SU-DHL-6 (cell line): ENCODE data around the gene TAS2R1.

Source experiments
- H2AFZ ChIP-seq: fragments of 200-600 bp; sonication (generic); 2 replicates; pipeline ENCODE4 v1.6.1; 2014; ENCODE audit warnings: low read depth, mild to moderate bottlenecking, moderate library complexity, mixed read lengths, antibody characterized with exemption, low read length; ENCODE audit not compliant: severe bottlenecking
- H3F3A ChIP-seq: fragments of 200-600 bp; shearing (Covaris generic); 2 replicates; pipeline ENCODE4 v1.6.0; 2016; ENCODE audit warnings: antibody characterized with exemption, mild to moderate bottlenecking; ENCODE audit not compliant: insufficient read depth
- H3K27ac ChIP-seq: fragments of 200-600 bp; sonication (generic); 2 replicates; pipeline ENCODE4 v1.5.1; 2016; ENCODE audit warnings: low read depth, mild to moderate bottlenecking, low read length, moderate library complexity, mixed read lengths
- H3K27me3 ChIP-seq: fragments of 200-600 bp; sonication (generic), shearing (Covaris generic); 2 replicates; pipeline ENCODE4 v1.6.0; 2014; ENCODE audit warnings: mild to moderate bottlenecking, low read length
- H3K36me3 ChIP-seq: fragments of 200-600 bp; sonication (generic); 2 replicates; pipeline ENCODE4 v1.6.1; 2014; ENCODE audit warnings: mild to moderate bottlenecking, low read length, mixed read lengths
- H3K4me2 ChIP-seq: fragments of 300-600, 200-600 bp; shearing (Covaris generic), sonication (generic); 2 replicates; pipeline ENCODE4 v1.6.0; 2014; ENCODE audit warnings: low read length, low read depth, mild to moderate bottlenecking; ENCODE audit not compliant: poor library complexity, severe bottlenecking
- H3K4me3 ChIP-seq: fragments of 200-600 bp; sonication (generic); 2 replicates; pipeline ENCODE4 v1.5.1; 2014; ENCODE audit warnings: antibody characterized with exemption, low read length, mild to moderate bottlenecking, mixed read lengths; ENCODE audit not compliant: insufficient read depth, poor library complexity, severe bottlenecking
- H3K79me2 ChIP-seq: fragments of 200-600 bp; sonication (generic); 2 replicates; pipeline ENCODE4 v1.6.1; 2014; ENCODE audit warnings: mild to moderate bottlenecking, low read length, moderate library complexity; ENCODE audit not compliant: insufficient read depth
- H3K9ac ChIP-seq: fragments of 200-600 bp; sonication (generic); 2 replicates; pipeline ENCODE4 v1.7.0; 2014; ENCODE audit warnings: mild to moderate bottlenecking, low read length
- H3K9me2 ChIP-seq: fragments of 200-600 bp; sonication (generic); replicated peaks from 2 replicates; pipeline ENCODE4 v1.6.1; 2014; ENCODE audit warnings: low read length; ENCODE audit not compliant: insufficient read depth
- H3K9me3 ChIP-seq: fragments of 200-600 bp; sonication (generic); 2 replicates; pipeline ENCODE4 v1.6.1; 2014; ENCODE audit warnings: low read length, mixed read lengths; ENCODE audit not compliant: insufficient read depth
- H4K20me1 ChIP-seq: fragments of 200-600 bp; sonication (generic); 2 replicates; pipeline ENCODE4 v1.6.1; 2014; ENCODE audit warnings: low read depth, mild to moderate bottlenecking, antibody characterized with exemption, low read length, moderate library complexity, mixed read lengths
- EZH2phosphoT487 ChIP-seq: fragments of 200-600 bp; sonication (generic), shearing (Covaris generic); conservative IDR thresholded peaks from 2 replicates; pipeline ENCODE4 v1.6.1; 2018; ENCODE audit warnings: mild to moderate bottlenecking, antibody characterized with exemption, low read length, moderate library complexity, mixed read lengths
- TF ChIP-seq, protein P1 (sequence below): fragments of 200-600 bp; sonication (generic); IDR thresholded peaks from one replicate; pipeline ENCODE4 v1.5.1; 2017; ENCODE audit warnings: antibody characterized with exemption, mild to moderate bottlenecking, low read length, moderate library complexity; ENCODE audit not compliant: insufficient read depth, poor library complexity, severe bottlenecking

The TAS2R1 gene

DNA sequence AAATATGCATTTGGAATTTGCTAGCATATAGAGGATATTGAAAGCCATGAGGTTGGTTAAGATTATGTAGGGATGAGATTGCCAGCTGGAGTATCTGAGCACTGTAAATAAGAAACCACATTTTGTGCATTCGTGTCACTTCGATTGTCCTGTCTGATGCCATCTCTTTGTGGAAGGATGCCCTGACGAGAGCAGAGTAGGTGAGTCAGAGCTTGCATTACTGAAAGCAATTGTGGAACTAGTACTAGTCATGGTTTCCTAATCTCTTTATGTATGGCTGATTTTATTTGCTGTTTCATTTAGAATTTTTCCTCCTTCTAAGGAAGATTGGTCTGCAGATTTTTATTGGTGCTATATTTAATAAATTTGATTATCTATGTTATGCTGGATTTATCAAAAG lies 14.5 kb upstream of the TAS2R1 start:
- Histone ChIP-seq H2AFZ (no peak overlapping the region), H3F3A (no peaks in the 10 kb centered on the region), H3K9ac (no peak overlapping the region), H3K36me3 (no peaks in the 10 kb centered on the region), H3K4me3 (no peak overlapping the region), H3K4me2 (no peak overlapping the region), H3K9me3 (no peaks in the 10 kb centered on the region), H3K27ac (no peak overlapping the region), H3K79me2 (no peaks in the 10 kb centered on the region), H4K20me1 (no peaks in the 10 kb centered on the region), H3K27me3 (no peaks in the 10 kb centered on the region), H3K9me2 (no peaks in the 10 kb centered on the region)
- TF ChIP-seq, protein P1, sequence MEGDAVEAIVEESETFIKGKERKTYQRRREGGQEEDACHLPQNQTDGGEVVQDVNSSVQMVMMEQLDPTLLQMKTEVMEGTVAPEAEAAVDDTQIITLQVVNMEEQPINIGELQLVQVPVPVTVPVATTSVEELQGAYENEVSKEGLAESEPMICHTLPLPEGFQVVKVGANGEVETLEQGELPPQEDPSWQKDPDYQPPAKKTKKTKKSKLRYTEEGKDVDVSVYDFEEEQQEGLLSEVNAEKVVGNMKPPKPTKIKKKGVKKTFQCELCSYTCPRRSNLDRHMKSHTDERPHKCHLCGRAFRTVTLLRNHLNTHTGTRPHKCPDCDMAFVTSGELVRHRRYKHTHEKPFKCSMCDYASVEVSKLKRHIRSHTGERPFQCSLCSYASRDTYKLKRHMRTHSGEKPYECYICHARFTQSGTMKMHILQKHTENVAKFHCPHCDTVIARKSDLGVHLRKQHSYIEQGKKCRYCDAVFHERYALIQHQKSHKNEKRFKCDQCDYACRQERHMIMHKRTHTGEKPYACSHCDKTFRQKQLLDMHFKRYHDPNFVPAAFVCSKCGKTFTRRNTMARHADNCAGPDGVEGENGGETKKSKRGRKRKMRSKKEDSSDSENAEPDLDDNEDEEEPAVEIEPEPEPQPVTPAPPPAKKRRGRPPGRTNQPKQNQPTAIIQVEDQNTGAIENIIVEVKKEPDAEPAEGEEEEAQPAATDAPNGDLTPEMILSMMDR, result no peak
- TF ChIP-seq EZH2phosphoT487, result no peak

DNA sequence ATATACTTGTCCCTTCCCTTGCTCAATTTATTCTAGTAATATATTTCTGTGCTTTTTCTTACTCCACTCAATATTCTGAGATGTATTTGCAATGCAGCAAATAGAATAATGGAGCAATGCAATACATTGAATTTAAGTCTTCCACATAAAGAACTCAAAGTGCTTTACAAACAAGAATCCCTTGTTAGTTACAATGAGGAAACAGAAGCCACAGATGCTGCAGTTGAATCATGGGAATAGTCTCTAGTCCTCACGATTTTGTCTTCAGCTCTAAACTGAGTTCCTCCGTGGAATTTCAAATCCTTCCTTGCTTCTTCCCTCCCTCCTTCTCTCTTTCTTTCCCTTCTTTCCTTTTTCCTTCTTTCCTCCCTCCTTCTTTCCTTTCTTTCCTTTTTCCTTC lies 12.5 kb upstream of the TAS2R1 start:
- no peaks in the 10 kb centered on the region for H3K9me2 ChIP-seq
- TF ChIP-seq, protein P1, result no peak
- TF ChIP-seq EZH2phosphoT487, result no peak
- no peaks in the 10 kb centered on the region for H3K9me3 ChIP-seq
- H4K20me1 ChIP-seq, result no peaks in the 10 kb centered on the region
- no peak overlapping the region for H3K4me2 ChIP-seq
- no peak overlapping the region for H3K27ac ChIP-seq
- H3K79me2 ChIP-seq, result no peaks in the 10 kb centered on the region
- H3F3A ChIP-seq, result no peaks in the 10 kb centered on the region
- H2AFZ ChIP-seq, result no peak overlapping the region
- H3K27me3 ChIP-seq, result no peaks in the 10 kb centered on the region
- no peak overlapping the region for H3K4me3 ChIP-seq
- no peaks in the 10 kb centered on the region for H3K36me3 ChIP-seq
- no peak overlapping the region for H3K9ac ChIP-seq

DNA sequence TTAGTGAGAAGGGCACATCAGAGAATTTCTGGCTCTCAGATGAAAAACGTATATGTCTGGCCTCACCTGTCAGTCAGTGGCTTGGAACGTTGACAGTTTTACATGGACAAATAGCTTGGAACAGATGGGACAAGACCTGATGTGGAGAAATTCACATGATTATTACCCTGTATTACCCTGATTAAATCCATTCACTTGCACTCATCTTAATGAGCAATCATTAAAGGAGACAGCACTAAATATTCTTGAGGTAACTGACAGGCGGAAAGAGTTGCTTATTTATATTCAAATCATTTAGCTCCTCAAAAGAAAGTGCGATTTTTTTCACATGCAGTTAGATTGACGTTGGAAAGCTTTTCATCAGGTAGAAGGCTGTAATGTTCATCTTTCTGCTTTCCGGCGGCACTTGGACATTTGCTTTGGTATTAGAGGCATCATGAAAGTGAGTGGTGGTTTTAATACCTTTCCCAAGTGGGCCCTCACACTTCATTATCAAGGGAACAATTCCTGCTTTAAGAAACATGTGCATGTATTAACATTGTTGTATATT lies 11.7 kb upstream of the TAS2R1 start:
- Histone ChIP-seq H3K4me2 (no peak overlapping the region), H3K27me3 (no peaks in the 10 kb centered on the region), H2AFZ (no peak overlapping the region), H3K79me2 (no peaks in the 10 kb centered on the region), H3K4me3 (no peak overlapping the region), H3K9ac (no peak overlapping the region), H3K9me3 (no peaks in the 10 kb centered on the region), H3K9me2 (no peaks in the 10 kb centered on the region), H4K20me1 (no peaks in the 10 kb centered on the region), H3F3A (no peaks in the 10 kb centered on the region), H3K27ac (no peak overlapping the region), H3K36me3 (no peaks in the 10 kb centered on the region)
- TF ChIP-seq, protein P1, result no peak
- TF ChIP-seq EZH2phosphoT487, result no peak

DNA sequence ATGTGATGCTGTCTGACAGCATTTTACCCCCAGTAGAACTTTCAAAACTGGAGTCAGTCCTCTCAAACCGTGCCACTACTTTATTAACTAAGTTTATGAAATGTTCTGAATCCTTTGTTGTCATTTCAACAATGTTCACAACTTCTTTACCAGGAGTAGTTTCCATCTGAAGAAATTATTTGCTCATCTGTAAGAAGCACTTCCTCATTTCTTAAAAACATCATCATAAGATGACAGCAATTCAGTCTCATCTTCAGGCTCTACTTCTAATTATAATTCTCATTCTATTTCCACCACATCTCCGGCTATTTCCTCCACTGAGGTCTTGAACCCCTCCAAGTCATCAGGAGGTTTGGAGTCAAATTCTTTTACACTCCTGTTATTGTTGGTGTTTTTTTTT lies 2.3 kb upstream of the TAS2R1 start:
- Histone ChIP-seq H3K36me3 (no peaks in the 10 kb centered on the region), H3K27me3 (no peaks in the 10 kb centered on the region), H3K9me2 (no peaks in the 10 kb centered on the region), H3K4me3 (no peak overlapping the region), H3F3A (no peaks in the 10 kb centered on the region), H3K9ac (no peak overlapping the region), H3K9me3 (no peaks in the 10 kb centered on the region), H3K79me2 (no peaks in the 10 kb centered on the region), H2AFZ (no peak overlapping the region), H3K27ac (no peak overlapping the region), H3K4me2 (no peak overlapping the region), H4K20me1 (no peaks in the 10 kb centered on the region)
- TF ChIP-seq, protein P1, result no peak
- no peak for TF ChIP-seq EZH2phosphoT487
